Stimulated activated CD4-positive, alpha-beta T cell treated with anti-CD3 and anti-CD28 coated beads, Interleukin-4, amount 100 ng/mL, for 48 hours (primary cell): ENCODE results near the gene MAPK11.

Experiments used
- DNase-seq, 2 donors: peaks; one replicate each; pipeline ENCODE4 v3.0.0-alpha.2; 2020; ENCODE audit warnings: low read depth in 2 of 2

MAPK11 gene

GRCh38 chr22:50307890-50308596, 37.9 kb upstream of the MAPK11 start:
- no peak for DNase-seq

- peak in 1 of 2 donors; percentile 23 for DNase-seq
These were observed 36.9 kb upstream of the MAPK11 start, which contains the start of gene PLXNB2 for GRCh38 chr22:50306753-50307749. TSS of gene PLXNB2 (minus strand) at chr22:50307646. CDS start at chr22:50290584, 17,062 bp downstream.

GRCh38 chr22:50305923-50306566, 35.9 kb upstream of the MAPK11 start:
- DNase-seq = no peak

- DNase-seq = no peak
These were observed 35.3 kb upstream of the MAPK11 start for GRCh38 chr22:50305393-50305922.

GRCh38 chr22:50304528-50305392, 34.6 kb upstream of the MAPK11 start:
- DNase-seq = no peak

GRCh38 chr22:50303848-50304527, 33.8 kb upstream of the MAPK11 start:
- no peak for DNase-seq

GRCh38 chr22:50303515-50303847, 33.3 kb upstream of the MAPK11 start:
- DNase-seq = no peak

GRCh38 chr22:50302564-50302963, 32.4 kb upstream of the MAPK11 start:
- DNase-seq = no peak

GRCh38 chr22:50302041-50302541, 31.9 kb upstream of the MAPK11 start:
- no peak for DNase-seq

- no peak for DNase-seq
These were observed 31.4 kb upstream of the MAPK11 start for GRCh38 chr22:50301581-50301991.

- no peak for DNase-seq
These were observed 30.6 kb upstream of the MAPK11 start for GRCh38 chr22:50300620-50301257.

GRCh38 chr22:50299785-50300619, 29.8 kb upstream of the MAPK11 start:
- DNase-seq = no peak

- no peak for DNase-seq
These were observed 29.0 kb upstream of the MAPK11 start for GRCh38 chr22:50298937-50299784.

GRCh38 chr22:50298266-50298637, 28.1 kb upstream of the MAPK11 start:
- no peak for DNase-seq

GRCh38 chr22:50297510-50298265, 27.5 kb upstream of the MAPK11 start:
- DNase-seq = no peak

GRCh38 chr22:50296658-50297490, 26.7 kb upstream of the MAPK11 start:
- DNase-seq = no peak
